ENCODE data around the gene EML3.
A peak's percentile ranks its signal among the peaks of the same experiment; 100 is the strongest.
"Not testable (repeated sequence)": the region's sequence is repeated elsewhere in the genome, so short reads cannot be mapped to it uniquely, and the experiment has no call there.

The EML3 gene

DNA sequence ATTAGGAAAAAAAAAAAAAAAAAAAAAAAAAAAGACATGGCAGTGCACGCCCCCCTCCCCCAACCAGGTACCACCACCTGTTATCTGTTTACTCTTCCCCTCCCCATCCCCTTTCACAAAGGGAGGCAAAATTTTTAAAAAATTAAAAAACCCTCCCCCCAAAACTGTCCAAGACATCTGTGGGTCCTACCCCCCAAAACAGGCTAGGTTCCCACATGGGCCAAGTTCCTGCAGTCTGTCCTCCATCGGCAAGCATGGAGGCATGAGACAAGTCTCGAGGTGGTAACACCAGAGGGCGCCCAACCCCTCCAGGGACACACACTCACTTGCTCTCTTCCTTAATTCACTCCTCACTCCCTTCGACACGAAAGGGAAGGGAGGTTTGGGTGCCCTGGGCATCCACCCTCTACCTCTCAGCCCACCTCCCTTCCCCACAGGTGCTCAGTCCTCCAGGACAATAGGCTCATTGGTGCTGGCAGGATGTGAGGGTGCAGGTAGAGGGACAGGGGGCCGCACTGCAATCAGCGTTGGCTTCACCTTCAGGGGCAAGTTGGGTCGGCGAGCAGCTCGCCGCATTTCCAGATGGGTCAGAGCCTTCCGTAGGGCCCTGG is 19.0 kb downstream of the EML3 start:
- DNase-seq, result peak; percentile 41

GRCh38 chr11:62592989-62593421 is 19.6 kb downstream of the EML3 start:
- DNase-seq, result no peak

DNA sequence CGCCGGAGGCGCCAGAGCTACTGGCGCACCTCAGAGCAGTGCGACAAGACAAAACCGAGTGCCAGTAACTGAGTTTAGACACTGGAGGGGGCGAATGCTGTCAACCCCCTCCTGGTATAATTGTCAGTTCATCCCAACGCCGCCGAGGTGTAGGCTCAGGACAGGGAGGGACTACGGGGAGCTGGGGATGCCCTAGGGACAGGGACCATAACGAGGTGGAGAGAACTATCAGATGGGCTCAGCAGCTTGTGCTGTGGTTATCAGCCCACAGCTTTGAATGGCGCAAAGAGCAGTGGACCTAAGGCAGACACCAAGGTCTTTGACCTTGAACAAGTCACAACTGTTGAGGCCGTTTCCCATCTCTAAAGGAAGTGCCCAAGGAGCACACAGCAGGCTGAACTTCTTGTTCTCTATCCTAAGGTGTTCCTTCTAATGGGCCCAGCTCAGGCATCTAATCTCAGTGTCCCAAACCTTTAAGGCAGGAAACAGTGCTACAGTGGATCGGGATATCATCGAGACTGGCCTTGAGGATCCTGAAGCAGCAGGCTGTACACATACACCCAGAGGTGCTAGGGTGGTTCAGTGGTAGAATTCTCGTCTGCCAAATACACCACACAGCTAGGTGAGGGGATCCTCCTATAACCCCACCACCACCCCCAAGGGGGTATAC is 20.3 kb downstream of the EML3 start:
- DNase-seq, result no peak

DNA sequence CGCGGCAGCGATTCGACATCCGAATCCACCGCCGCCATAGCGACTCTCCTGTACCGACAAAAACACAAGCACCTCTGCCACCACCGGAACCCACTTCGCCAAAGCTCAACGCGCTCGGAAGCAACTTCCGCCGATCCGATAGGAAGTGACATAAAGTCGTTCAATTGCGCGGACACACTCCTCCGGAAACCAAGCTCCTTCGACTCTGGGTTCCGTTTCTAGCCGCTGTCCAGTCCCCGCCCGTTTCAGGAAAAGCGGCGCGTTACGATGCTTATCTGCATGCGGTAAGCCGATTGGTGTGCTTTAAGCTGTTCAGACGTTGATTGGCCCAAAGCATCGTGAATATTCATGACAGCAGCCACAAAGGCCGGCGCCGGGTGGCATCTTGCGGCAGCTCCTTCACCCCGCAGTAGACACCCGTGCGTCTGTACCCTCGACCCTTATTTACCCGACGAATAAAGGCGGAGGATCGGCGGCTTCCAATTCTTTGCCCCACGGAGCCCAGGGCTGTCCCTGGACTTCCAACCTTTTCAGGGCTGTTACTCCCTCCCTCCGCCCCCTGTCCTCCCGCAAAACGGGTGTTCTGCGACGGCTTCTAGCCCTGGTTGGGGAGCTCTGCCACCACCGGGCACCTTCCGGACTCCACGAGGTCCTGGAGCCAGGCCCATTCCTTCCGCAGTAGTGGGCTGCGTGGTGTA is 21.0 kb downstream of the EML3 start, which contains the start of gene TUT1:
TUT1 (minus strand) TSS at position 76 of the 698 bp plus-strand sequence; CDS start at position 38, 38 bp downstream.
- DNase-seq, result peak; percentile 99

- DNase-seq, result no peak
Measured at GRCh38 chr11:62588966-62589637, 23.5 kb downstream of the EML3 start.

GRCh38 chr11:62585356-62585755 is 27.2 kb downstream of the EML3 start:
- DNase-seq, result not testable (repeated sequence)

DNA sequence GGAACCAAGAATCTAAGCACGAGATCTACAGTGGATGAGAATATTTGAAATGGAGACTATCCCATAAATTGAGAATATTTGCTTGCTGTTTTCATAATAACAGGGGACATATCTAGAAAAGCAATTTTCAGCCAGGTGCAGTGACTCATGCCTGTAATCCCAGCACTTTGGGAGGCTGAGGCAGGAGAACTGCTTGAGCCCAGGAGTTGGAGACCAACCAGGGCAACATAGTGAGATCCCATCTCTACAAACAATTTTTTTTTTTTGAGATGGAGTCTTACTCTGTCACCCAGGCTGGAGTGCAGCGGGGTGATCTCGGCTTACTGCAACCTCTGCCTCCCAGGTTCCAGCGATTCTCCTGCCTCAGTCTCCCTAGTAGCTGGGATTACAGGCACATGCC is 30.8 kb downstream of the EML3 start:
- DNase-seq, result not testable (repeated sequence)

GRCh38 chr11:62580959-62581715 is 31.4 kb downstream of the EML3 start:
- DNase-seq, result no peak

DNA sequence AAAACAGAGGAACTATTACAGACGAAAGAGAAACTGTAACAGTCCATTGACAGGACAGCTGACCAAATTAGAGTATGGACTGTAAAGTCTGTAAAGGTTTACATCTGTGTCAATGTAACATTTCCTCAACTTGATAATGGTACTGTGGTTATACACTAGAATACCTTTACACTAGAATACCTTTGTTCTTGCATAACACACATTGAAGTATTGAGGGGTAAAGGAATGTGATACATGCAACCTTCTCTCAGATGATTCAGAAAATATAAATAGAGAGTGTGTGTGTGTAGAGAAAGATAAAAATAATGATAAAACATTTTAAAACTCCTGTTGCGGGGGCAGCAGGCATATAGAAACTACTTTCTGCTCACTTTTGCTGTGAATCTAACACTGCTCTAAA is 33.3 kb downstream of the EML3 start:
- DNase-seq, result no peak

DNA sequence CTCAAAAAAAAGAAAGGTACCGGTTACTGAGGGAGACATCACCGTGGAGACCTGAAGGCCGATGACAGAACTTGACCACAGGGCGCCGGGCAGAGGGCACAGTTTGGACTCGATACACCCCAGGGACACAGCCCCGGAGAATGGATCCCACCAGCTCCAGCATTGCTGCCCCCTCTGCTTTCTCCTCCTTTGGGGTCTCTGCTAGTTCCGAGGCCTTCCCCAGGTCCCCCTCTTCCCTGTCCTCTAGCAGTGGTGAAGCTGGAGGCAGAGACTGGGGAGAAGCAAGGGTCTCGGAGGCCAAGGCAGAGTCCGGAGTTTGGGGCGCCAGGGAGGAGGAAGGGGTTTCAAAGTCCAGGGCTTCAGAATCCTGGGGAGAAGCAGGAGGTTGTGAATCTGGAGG is 34.0 kb downstream of the EML3 start:
- DNase-seq, result no peak

GRCh38 chr11:62577046-62577714 is 35.4 kb downstream of the EML3 start:
- no peak for DNase-seq

DNA sequence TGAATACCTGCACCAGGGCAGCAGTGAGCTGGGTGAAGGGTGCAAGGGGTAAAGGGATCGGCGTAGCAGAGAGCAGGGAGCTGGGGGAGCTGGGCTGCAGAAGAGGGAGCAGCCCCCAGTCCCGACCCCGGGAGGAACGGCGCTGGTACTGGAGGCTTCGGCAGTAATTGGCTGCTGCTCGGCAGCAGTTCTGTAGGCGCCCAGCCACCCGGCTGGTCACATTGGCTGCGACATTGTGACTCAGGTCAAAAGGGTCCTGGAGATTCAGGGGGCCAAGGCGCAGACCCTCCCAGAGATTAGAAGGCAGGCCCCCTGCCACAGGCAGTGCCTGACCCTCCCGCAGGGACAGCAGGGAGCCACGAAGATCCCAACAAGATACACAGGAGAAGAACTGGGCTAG is 36.7 kb downstream of the EML3 start:
- no peak for DNase-seq

DNA sequence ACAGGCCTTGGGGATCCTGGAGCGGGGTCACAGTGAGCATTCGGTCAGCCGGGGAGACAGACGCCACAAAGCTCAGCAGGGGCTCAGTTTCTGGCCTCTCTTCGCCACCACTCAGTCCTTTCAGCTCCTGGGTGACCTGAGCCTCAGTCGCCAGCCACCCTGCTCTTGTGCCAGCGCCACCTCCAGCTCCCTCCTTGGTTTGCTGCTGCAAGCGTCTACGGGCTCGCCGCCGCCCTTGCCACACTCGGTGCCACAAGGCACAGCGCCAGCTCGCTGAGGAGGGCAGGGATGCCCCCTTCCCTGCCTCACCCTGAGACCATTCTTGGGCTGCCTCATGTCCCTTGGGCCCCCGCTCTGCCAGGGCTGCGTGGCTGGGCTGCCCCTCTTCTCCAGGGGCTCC is 37.4 kb downstream of the EML3 start:
- no peak for DNase-seq

DNA sequence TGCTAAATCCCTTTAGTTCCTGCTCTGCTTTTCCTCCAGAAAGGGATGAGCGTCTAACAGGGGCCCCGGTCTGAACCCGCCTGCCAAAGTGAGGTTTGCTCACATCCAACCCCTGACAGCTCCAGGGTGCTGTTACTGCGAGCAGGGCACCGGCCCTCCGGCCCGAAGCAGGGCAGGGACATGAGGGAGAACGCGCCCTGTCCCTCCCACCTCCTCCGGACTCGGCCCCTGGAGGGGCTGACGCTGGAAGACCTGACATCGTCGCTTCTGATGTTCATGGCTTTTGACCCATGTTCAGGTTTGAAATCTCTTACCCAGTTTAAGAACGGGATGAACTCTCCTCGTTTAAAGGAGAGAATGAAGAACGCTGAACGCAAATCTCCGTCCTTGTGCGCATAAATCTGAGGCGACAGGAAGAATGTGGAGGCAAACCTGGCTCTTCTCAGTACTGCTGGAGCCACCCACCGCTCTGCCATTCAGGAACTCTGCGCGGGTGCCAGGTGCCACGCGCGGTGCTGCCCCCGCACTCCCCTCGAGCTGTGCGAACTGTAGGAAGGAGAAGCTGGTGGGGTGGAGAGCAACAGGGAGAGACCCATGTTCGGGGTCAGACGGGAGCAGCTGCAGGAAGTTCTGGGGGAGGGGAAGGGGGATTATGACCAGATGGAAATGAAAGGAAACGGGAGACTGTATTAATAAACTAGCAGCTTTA is 38.1 kb downstream of the EML3 start:
- no peak for DNase-seq

DNA sequence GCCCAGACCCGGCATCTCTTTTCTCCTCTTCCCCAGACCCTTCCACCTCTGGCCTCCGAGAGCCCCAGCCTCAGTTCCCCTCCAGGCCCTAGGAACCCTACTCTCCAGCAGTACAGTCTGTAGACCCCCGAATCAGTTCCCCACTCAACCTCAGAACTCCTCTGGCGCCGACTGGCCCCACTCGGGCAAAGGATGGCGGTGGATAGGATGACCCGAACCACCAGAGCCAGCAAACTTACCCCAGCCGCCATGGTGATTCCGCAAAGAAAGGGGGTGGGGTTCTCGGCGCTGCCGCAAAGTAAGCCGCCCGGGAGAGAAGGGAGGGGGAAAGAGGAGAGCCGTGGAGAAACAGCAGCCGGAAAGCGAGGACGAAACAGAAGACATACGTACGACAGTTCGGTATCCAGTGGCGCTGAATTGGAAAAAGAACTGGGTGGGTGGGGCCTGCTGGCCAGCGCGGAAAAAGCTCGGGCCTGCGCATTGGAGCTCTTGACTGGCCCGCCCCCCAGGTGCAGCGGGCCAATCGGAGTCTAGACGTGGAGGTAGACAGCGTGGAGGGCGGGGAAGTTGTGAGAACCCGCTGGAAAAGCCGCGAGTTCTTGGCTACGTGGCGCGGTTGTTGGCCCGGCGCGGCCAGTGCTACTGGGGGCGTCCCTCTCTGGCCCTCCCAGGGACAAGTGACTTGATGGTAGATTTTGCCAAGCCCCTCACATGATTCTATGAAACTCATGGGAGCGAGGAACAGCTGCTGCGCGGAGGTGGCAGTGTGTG is 38.8 kb downstream of the EML3 start, which contains the start of gene EEF1G:
EEF1G (minus strand) TSS at position 300 of the 771 bp plus-strand sequence; CDS start at position 251, 49 bp downstream.
- DNase-seq, result peak; percentile 97

DNA sequence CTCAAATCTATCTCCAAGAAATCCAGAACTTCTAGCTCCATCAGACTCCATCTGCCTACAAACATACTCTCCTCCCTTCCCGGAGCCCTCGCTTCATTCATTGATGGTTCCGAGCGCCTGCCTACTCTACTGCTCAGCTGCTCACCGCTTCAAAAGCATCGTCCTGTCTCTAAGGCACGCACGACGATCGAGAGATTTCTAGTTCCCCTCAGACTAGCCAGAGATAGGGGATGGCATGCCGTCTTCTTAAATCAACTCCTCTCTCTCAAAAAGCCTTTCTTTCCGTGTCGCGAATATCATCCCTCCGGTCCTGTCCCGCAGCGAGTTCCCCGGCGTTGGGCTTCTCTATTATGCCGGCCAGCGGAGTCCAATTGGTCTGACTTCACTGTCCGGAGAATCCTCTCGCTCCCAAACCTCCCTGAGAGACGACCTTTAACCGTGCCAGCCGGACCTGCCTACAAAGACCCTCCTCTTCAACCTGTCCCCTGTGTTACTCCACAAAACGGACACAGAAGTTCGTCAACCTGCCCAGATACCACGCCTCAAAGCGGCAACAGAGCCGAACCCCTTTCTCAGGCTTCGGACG is 39.5 kb downstream of the EML3 start:
- DNase-seq, result no peak

DNA sequence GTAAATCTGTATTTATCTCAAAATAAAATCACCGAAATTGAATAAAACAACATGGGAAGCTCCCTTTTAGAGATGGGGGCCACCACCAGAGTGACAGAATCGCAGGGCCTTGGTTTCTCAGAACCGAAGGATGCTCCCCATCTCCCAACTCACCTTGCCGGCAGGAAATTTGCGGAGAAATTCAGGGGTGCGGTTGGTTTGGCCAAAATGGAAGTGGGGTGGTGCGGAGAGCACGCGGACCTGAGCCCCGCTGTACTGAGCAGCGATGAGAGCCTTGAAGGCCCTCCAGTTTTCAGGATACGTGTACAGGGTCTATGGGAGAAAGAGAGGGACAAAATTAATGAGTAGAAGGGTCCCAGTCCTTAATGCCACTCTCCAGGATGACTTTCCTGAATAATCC is 40.1 kb downstream of the EML3 start:
- no peak for DNase-seq

- DNase-seq, result not testable (repeated sequence)
Measured at GRCh38 chr11:62571493-62571892, 41.1 kb downstream of the EML3 start.

- DNase-seq, result not testable (repeated sequence)
Measured at GRCh38 chr11:62570903-62571302, 41.7 kb downstream of the EML3 start.

DNA sequence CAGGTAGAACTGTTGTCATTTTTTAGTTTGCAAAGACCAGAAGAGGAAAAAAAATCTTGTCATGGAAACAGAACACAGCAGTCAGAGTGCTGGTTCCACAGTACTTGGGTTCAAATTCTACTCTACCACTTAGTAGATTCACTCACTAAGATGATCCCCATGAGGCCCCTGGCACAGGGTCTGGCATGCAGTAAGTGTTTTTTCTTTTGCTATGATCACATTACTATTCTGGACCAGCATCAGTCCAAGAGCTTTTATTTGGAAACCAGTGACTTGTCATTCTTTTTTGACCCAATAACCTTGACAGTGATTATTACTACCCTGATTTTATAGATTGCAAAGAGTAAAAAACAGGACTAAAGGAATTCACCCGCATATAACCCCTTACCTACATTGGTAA is 43.0 kb downstream of the EML3 start:
- no peak for DNase-seq

Data from NCI-H1048 (cell line).